HepG2 (cell line): ENCODE data around the gene MAN2A2. TPM values are rescaled to one million over a fixed set of nuclear protein-coding genes. Genes with fewer than 3 reads are reported as not detected.
A peak's percentile ranks its signal among the peaks of the same experiment; 100 is the strongest.

Source experiments
- ATAC-seq: fragments of 200-7000 bp; cut with Tn5 transposase; 3 replicates; pipeline ENCODE4 v1.9.1; 2020; ENCODE audit warnings: mild to moderate bottlenecking, moderate library complexity
- BruUV-seq: library from RNA; stranded (reverse); fragments of 400-500 nt; replicated peaks from 2 replicates; lab custom pipeline; 2021; lab: Mats Ljungman, UMichigan
- CTCF ChIA-PET: fragments of 300-600 bp; formaldehyde crosslinking; extraction: SDS; loops from one replicate; lab custom pipeline; 2021; ENCODE audit warnings: low total read pairs, inconsistent platforms, low intra/inter-chr PET ratio; lab: Yijun Ruan, JAX
- POLR2A ChIA-PET: fragments of 350-600 bp; sonication (Branson Sonifier 250); formaldehyde crosslinking; loops from one replicate; lab custom pipeline; 2020; ENCODE audit warnings: antibody characterized with exemption, inconsistent platforms; lab: Yijun Ruan, JAX
- DNase-seq: peaks from one replicate; pipeline ENCODE4 v3.0.0-alpha.2; 2015; ENCODE audit warnings: low spot score
- FAIRE-seq: peaks from 3 replicates; lab custom pipeline; 2011; peaks lifted over from hg19 to GRCh38; lab: Jason Lieb, UNC
- H2AFZ ChIP-seq: one replicate; pipeline ENCODE4 v1.6.1; 2011; ENCODE audit warnings: low read length, inconsistent platforms
- H3K27ac ChIP-seq: fragments of 300-600 bp; 3 replicates; pipeline ENCODE4 v1.8.0; 2011; ENCODE audit warnings: mixed run types, mild to moderate bottlenecking, mixed read lengths, low read length, inconsistent platforms; ENCODE audit not compliant: insufficient read depth; ENCODE audit errors: extremely low read length
- H3K27me3 ChIP-seq, 2 experiments: fragments of 200-600 bp in 1 of 2; 2 replicates in 1 of 2; 3 replicates in 1 of 2; pipeline versions ENCODE4 v1.6.0 to v1.8.0; 2011; ENCODE audit warnings: low read length in 2 of 2, mild to moderate bottlenecking in 2 of 2, moderate library complexity in 2 of 2, inconsistent platforms in 1 of 2; ENCODE audit not compliant: insufficient read depth in 2 of 2, control insufficient read depth in 1 of 2
- H3K36me3 ChIP-seq, 2 experiments: fragments of 200-600 bp in 1 of 2; replicated peaks in 1 of 2; 2 replicates in 1 of 2; 3 replicates in 1 of 2; pipeline versions ENCODE4 v1.5.1 to v1.8.0; 2011; ENCODE audit warnings: low read length in 2 of 2, inconsistent platforms in 1 of 2; ENCODE audit not compliant: insufficient read depth in 2 of 2, control insufficient read depth in 1 of 2
- H3K4me1 ChIP-seq: 2 replicates; pipeline ENCODE4 v1.5.1; 2012; ENCODE audit warnings: low read length, inconsistent platforms; ENCODE audit not compliant: insufficient read depth
- H3K4me2 ChIP-seq: 2 replicates; pipeline ENCODE4 v1.6.0; 2011; ENCODE audit warnings: low read depth, low read length, inconsistent platforms
- H3K4me3 ChIP-seq, 3 experiments: fragments of 200-600 bp in 1 of 3; sonication (generic), shearing (Covaris generic) in 1 of 3; replicated peaks in 1 of 3; 2 replicates each; pipeline ENCODE4 v1.5.1; 2011 to 2016; ENCODE audit warnings: low read length in 3 of 3, inconsistent platforms in 2 of 3, low read depth in 2 of 3, mild to moderate bottlenecking in 2 of 3, control low read depth in 1 of 3, mixed read lengths in 1 of 3; ENCODE audit not compliant: insufficient read depth in 1 of 3
- H3K79me2 ChIP-seq: one replicate; pipeline ENCODE4 v1.6.1; 2011; ENCODE audit warnings: low read length, inconsistent platforms; ENCODE audit not compliant: insufficient read depth
- H3K9ac ChIP-seq: 2 replicates; pipeline ENCODE4 v1.6.0; 2011; ENCODE audit warnings: mild to moderate bottlenecking, low read depth, low read length, inconsistent platforms; ENCODE audit not compliant: insufficient read depth
- H3K9me3 ChIP-seq: 2 replicates; pipeline ENCODE4 v1.5.1; 2012; ENCODE audit warnings: mild to moderate bottlenecking, low read length
- H4K20me1 ChIP-seq: 2 replicates; pipeline ENCODE4 v1.6.0; 2011; ENCODE audit warnings: inconsistent platforms, mild to moderate bottlenecking, low read length, moderate library complexity; ENCODE audit not compliant: insufficient read depth
- CEBPG ChIP-seq: IDR thresholded peaks from 2 replicates; pipeline ENCODE4 v1.6.1; 2016
- IKZF4 ChIP-seq: sonication (generic); formaldehyde crosslinking; IDR thresholded peaks from 2 replicates; pipeline ENCODE4 v1.5.1; 2020; ENCODE audit warnings: borderline replicate concordance, mild to moderate bottlenecking, low read depth, missing genetic modification reagents; ENCODE audit errors: not compliant biosample characterization
- NFKB2 ChIP-seq: sonication (generic); formaldehyde crosslinking; IDR thresholded peaks from 2 replicates; pipeline ENCODE4 v1.4.0; 2020; ENCODE audit warnings: missing genetic modification reagents, borderline replicate concordance
- NRL ChIP-seq: sonication (generic); formaldehyde crosslinking; IDR thresholded peaks from 2 replicates; pipeline ENCODE4 v1.5.0; 2020; ENCODE audit warnings: missing genetic modification reagents, mild to moderate bottlenecking, moderate library complexity, borderline replicate concordance
- PRMT3 ChIP-seq: sonication (generic); formaldehyde crosslinking; IDR thresholded peaks from 2 replicates; pipeline ENCODE4 v1.8.1; 2022; ENCODE audit warnings: low read depth, mild to moderate bottlenecking, moderate library complexity, missing genetic modification reagents, borderline replicate concordance
- RAD21 ChIP-seq: fragments of 450-650 bp; formaldehyde crosslinking; IDR thresholded peaks from 2 replicates; pipeline ENCODE4 v1.5.0; 2020; ENCODE audit warnings: mild to moderate bottlenecking
- SIX4 ChIP-seq: sonication (generic); formaldehyde crosslinking; IDR thresholded peaks from 2 replicates; pipeline ENCODE4 v1.4.0; 2020; ENCODE audit warnings: missing genetic modification reagents
- ZFP82 ChIP-seq: sonication (generic); formaldehyde crosslinking; IDR thresholded peaks from 2 replicates; pipeline ENCODE4 v1.5.1; 2020; ENCODE audit warnings: mild to moderate bottlenecking, missing genetic modification reagents, borderline replicate concordance
- ZNF281 ChIP-seq: sonication (generic); formaldehyde crosslinking; IDR thresholded peaks from 2 replicates; pipeline ENCODE4 v1.4.0; 2020; ENCODE audit warnings: missing genetic modification reagents, borderline replicate concordance
- ZNF33A ChIP-seq: sonication (generic); formaldehyde crosslinking; IDR thresholded peaks from 2 replicates; pipeline ENCODE4 v1.5.1; 2020; ENCODE audit warnings: missing genetic modification reagents, mild to moderate bottlenecking, moderate library complexity, borderline replicate concordance
- ZNF414 ChIP-seq: sonication (generic); formaldehyde crosslinking; IDR thresholded peaks from 2 replicates; pipeline ENCODE4 v1.5.0; 2020; ENCODE audit warnings: missing genetic modification reagents
- ZNF616 ChIP-seq: sonication (generic); formaldehyde crosslinking; IDR thresholded peaks from 2 replicates; pipeline ENCODE4 v1.5.0; 2020; ENCODE audit warnings: low read depth, mild to moderate bottlenecking, missing genetic modification reagents
- ZNF704 ChIP-seq: sonication (generic); formaldehyde crosslinking; IDR thresholded peaks from 2 replicates; pipeline ENCODE4 v1.8.1; 2023; ENCODE audit warnings: mild to moderate bottlenecking, inconsistent platforms, moderate library complexity, missing genetic modification reagents, borderline replicate concordance
- WGBS: methylation state at CpG from one replicate; pipeline ENCODE4 v1.1.6; 2017; ENCODE audit warnings: low lambda C conversion rate; 5-methylcytosine and 5-hydroxymethylcytosine counted together
- in situ Hi-C: cut with HindIII; loops from 2 replicates; pipeline ENCODE4 v1.10.0; 2017; ENCODE audit warnings: low pct_unique_long_range_greater_than_20kb; ENCODE audit not compliant: extremely low pct_ligation_motif_present
- intact Hi-C: fragments of 100-400 bp; cut with micrococcal nuclease; formaldehyde crosslinking; loops from one replicate; pipeline ENCODE4 v1.10.0; 2022; ENCODE audit not compliant: unreplicated experiment
- polyA plus RNA-seq, 8 experiments: library from polyadenylated mRNA; depleted of rRNA in 3 of 8; stranded (reverse) in 7 of 8; unstranded in 1 of 8; fragments of >200 nt; fragmentation: Illumina TruSeq in 4 of 8; extraction: Trizol in 4 of 8; gene quantifications; 2 replicates each; pipeline versions ENCODE4 v1.2.1 to v1.2.3, GENCODE V29; 2011 to 2016; ENCODE audit warnings: low read depth in 4 of 8, missing spikeins in 1 of 8, mixed read lengths in 1 of 8; ENCODE audit not compliant: insufficient read depth in 1 of 8
- total RNA-seq, 5 experiments: library from RNA; depleted of rRNA; stranded (reverse); fragments of >200 nt; fragmentation: Illumina TruSeq; extraction: Trizol; gene quantifications; 2 replicates each; pipeline ENCODE4 v1.2.3, GENCODE V29; 2016; ENCODE audit warnings: low read depth in 1 of 5
- TF ChIP-seq, protein P1 (sequence below): IDR thresholded peaks from 2 replicates; pipeline ENCODE4 v1.6.1; 2016; ENCODE audit warnings: mild to moderate bottlenecking, missing biosample characterization, missing genetic modification reagents
- TF ChIP-seq, protein P2 (sequence below): sonication (generic); formaldehyde crosslinking; conservative IDR thresholded peaks from 2 replicates; pipeline ENCODE4 v1.8.1; 2023; ENCODE audit warnings: missing genetic modification reagents

Gene MAN2A2
- total and polyA plus RNA-seq, 2 of the 13 experiments (the other 11 are each of a cell fraction or from before 2014, with no cell fraction given) = 17.5 to 51.5 TPM

GRCh38 chr15:90859234-90860131 lies 43.6 kb upstream of the MAN2A2 start:
- ChIA-PET POLR2A (interaction anchor here (0.5 to 3.6 kb wide), 12 partner anchors 11 to 472 kb away, joined by 3 to 65 read pairs (median 4); partner anchors contain the start of genes FES, HDDC3, MAN2A2 and UNC45A), CTCF (interaction anchor here (1.2 kb wide), 1 partner anchor 26 kb away, joined by 13 read pairs; no protein-coding TSS in a partner anchor)
- WGBS = 6% methylated on average over 8 of the region's 10 CpGs
- peak overlapping the region; percentile 19; the same call in 1 of the 2 replicates for H3K9ac ChIP-seq
- no peaks in the 10 kb centered on the region for H3K9me3 ChIP-seq
- no TSS peak for BruUV-seq
- DNase-seq = peak; percentile 71
- ATAC-seq = peak; percentile 57
- no peaks in the 10 kb centered on the region for H3K36me3 ChIP-seq
- H2AFZ ChIP-seq = no peak overlapping the region
- H3K4me1 ChIP-seq = peaks cover 91% of the 10 kb centered on the region
- H3K4me2 ChIP-seq = peak overlapping the region; percentile 69
- in situ Hi-C loops = no loop called here
- H3K27me3 ChIP-seq = peaks cover 2 to 12% of the 10 kb centered on the region in 2 experiments; a peak in 2 of 5 replicates
- H3K27ac ChIP-seq = peak overlapping the region; percentile 34
- H4K20me1 ChIP-seq = 0 out of 2 replicates have a peak, but pooled peaks cover 2% of the 10 kb centered on the region
- intact Hi-C loops = loop anchor here (1.0 kb wide), 1 partner anchor 27 kb away; no protein-coding TSS in a partner anchor
- no peaks in the 10 kb centered on the region for H3K79me2 ChIP-seq
- peak overlapping the region; percentile 4 to 43 (median 10); a peak in 3 of 6 replicates for H3K4me3 ChIP-seq
- FAIRE-seq = peak; percentile 66
- TF ChIP-seq ZNF616 (CRISPR knock-in tag) (no peak), NRL (no peak), SIX4 (CRISPR knock-in tag) (peak; percentile 48; the same call in 1 of the 2 replicates), IKZF4 (CRISPR knock-in tag) (no peak), ZFP82 (CRISPR knock-in tag) (no peak), RAD21 (peak; percentile 64), ZNF704 (no peak), ZNF33A (no peak), ZNF281 (0 out of 2 replicates have a peak, but pooled peaks have one; percentile 4), CEBPG (CRISPR knock-in tag) (peak; percentile 36; the same call in 1 of the 2 replicates), PRMT3 (CRISPR knock-in tag) (no peak), NFKB2 (no peak), ZNF414 (no peak)
- TF ChIP-seq, protein P1, sequence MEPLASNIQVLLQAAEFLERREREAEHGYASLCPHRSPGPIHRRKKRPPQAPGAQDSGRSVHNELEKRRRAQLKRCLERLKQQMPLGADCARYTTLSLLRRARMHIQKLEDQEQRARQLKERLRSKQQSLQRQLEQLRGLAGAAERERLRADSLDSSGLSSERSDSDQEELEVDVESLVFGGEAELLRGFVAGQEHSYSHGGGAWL (CRISPR knock-in tag) = no peak; the same call in 1 of the 2 replicates
- TF ChIP-seq, protein P2, sequence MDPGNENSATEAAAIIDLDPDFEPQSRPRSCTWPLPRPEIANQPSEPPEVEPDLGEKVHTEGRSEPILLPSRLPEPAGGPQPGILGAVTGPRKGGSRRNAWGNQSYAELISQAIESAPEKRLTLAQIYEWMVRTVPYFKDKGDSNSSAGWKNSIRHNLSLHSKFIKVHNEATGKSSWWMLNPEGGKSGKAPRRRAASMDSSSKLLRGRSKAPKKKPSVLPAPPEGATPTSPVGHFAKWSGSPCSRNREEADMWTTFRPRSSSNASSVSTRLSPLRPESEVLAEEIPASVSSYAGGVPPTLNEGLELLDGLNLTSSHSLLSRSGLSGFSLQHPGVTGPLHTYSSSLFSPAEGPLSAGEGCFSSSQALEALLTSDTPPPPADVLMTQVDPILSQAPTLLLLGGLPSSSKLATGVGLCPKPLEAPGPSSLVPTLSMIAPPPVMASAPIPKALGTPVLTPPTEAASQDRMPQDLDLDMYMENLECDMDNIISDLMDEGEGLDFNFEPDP = no peak
